HG03432 (cell line): ENCODE results near the gene FGF21.

Experiments
- ATAC-seq: cut with Tn5 transposase; IDR thresholded peaks from one replicate; pipeline ENCODE4 v1.9.1; 2021; ENCODE audit warnings: mild to moderate bottlenecking, moderate library complexity; ENCODE audit not compliant: unreplicated experiment

Gene FGF21

DNA sequence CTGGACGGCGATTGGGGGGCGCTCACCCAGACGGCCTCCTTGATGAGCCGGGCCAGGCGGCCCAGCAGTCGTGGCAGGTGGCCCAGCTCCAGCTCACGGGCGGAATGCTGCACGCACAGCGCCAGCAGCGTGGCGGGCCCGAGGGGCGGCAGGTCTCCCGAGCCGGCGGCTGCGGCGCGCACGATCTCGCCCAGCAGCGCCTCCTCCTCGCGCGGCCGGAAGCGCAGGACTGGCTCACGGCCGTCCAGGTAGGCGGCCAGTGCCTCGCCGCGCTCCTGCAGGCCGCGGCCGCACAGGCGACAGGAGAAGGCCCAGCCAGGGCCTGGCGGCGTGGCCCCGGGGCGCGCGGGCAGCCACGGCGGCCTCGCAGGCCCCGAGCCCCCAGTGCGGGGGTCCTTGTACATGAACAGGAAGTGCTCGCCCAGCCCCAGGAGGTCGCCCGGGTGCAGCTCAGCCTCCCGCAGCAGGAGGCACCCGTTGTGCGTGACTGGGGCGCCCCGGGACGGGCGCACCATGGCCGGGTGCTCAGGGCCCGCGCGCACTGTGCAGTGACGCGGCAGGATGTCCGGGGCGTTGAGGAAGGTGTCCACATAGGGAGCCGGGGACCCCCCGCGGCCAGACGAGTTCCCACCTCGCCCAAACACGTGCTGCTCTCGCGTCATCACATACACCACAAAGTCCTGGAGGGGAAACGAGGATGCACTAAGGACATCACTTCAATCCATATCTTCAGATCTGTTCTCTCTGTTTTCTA is 26.2 kb upstream of the FGF21 start:
- ATAC-seq, result no peak

DNA sequence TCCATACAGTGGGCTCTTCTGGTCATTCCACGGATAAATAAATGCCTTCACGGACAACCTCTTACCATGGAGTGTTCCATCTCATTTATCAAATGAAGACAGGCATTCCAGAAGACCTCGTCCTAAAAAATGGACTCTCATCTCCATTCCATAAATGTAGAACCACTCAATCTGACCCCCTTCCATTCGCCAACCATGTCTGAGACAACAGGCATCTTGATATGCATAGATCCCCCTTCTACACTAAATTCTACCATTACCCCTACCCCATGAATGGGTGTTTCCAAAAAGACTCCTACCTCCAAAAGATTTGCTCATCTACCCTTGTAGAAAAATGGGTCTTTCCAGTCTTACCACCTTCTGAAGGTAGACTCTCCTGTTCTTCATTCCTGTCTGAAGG is 23.9 kb upstream of the FGF21 start:
- ATAC-seq, result no peak

DNA sequence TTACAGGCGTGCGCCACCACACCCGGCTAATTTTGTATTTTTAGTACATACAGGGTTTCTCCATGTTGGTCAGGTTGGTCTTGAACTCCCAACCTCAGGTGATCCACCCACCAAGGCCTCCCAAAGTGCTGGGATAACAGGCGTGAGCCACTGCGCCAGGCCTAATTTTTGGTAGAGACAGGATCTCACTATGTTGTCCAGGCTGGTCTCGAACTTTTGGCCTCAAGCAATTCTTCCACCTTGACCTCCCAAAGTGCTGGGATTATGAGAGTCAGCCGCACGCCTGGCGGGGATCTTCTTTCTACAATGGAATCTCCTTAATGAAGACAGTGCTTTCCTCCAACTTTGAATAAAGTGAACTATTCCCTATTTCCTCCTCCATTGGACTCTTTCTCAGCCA is 20.7 kb upstream of the FGF21 start:
- ATAC-seq, result no peak

DNA sequence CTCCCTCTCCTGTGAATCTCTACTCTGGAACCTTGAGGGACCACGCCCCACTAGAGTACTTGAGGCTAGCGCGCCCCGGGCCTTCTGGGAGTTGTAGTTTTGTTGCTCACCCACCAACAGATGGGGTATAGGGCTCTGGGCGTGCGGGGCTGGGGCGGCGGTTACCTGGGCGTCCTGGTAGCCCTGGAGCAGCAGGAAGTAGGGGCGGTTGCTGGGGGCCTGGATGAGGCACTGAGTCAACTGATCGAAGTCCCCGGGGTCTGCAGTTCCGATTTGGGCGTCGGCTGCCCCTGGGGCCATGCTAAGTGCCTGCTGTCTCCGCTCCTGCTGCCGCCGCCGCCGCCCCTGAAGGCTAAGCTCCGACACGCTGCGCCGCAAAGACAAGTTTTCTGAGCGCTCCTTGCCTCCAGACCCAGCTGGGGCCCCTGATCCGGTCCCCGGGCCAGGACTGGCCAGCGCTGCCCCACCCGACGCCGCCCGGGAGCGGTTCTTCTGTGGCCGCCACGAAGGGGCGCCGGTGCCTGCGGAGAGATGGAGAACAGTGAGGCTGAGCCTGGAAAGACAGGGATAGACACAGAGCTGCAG is 20.2 kb upstream of the FGF21 start:
- ATAC-seq, result no peak

DNA sequence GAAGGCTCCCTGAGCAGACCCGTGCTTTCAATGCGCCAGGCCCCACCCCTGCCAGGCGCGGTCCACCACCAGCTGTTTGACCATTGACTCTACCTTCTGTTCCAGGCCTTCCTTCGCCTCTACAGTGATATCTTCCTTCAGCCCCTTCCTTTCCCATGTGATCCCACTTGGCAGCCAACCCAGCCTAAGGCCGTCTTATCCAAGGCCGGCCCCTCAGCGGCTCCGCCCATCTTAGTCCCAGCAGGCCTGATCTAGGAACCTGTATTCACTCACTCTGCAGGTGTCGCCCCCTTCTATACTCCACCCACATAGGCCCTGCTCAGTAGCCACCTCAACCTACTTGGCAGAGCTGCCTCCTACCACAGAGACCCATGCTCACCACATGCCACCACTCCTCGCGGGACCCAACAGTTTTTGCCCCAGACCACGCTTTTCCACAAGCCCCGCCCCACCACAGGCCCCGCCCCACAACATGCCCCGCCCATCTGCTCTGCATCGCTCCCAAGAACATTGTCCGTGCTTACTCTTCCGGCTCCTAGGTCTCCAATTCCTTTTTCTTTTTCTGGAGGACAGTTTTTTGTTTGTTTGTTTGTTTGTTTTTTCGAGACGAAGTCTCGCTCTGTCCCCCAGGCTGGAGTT is 17.8 kb upstream of the FGF21 start:
- ATAC-seq, result no peak

DNA sequence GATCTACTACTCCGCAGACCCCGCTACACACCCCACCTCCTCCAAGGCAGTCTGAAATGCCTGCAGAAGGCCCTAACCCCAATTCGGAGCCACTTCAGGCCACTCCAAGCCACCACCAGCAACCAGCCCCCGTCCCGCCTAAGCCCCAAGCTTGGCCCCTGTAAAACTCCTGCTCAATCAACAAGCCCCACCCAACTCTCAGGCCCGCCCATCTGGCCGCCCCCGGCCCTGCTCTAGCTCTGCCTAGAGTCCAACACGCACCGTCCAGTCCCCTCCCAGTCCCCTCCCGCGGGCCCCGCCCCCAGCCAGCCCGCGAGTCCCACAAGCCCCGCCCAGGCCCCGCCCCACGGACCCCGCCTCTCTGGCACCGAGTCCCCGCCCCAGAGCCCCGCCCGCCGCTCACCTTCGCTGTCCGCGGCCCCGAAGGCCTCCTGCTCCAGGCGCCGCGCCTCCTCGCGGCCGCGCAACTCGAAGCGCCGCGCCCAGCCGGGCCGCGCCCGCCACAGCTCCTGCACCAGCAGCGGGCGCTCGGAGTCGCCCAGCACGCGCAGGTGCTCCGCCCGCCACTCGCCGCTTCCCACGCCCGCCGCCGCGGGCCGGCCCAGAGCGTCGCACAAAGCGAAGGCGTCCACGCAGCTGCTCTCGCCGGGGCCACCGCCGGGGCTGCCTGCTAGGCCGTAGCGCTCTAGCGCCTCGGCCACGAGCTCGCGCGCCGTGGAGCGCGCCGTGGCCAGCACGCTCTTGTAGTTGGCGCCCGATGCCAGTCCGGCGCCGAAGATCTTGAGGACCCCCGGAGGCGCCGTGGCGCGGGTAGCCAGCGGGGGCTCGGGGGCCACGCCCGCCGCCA is 16.5 kb upstream of the FGF21 start:
- peak; percentile 86 for ATAC-seq

DNA sequence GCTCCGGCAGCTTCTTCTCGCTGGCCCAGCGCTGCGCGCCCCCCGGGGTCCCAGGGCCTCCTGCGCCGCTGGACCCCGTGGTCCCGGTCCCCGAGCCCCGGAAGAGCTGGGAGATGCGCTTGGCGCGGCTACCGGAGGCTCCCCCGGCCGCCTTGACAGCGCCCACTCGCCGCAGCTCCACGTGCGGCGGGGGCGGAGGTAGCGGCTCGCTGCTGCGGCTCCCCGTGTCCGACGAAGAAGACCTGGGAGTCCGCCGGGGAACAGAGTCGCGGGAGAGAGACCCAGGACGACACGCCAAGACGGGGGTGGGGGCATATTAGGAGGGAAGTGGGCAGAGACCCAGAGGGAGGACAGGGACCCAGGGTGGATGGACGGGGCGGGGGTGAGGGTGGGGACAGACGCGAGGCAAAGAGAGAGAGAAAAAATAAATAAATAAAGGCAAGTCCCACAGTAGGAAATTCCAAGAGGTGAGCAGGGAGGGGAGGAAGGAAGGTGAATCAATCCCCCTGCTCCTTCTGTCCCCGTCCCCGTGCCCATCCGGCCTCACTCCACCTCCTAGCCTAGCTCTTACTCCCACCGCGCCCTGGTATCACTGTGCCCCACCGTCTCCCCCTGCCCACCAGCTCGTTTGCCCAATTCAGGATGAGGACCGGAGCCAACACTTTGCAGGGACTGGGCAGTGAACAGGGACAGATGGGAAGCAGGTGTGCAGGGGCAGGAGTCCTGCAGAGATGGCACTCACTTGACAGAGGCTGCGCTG is 15.7 kb upstream of the FGF21 start:
- no peak for ATAC-seq

DNA sequence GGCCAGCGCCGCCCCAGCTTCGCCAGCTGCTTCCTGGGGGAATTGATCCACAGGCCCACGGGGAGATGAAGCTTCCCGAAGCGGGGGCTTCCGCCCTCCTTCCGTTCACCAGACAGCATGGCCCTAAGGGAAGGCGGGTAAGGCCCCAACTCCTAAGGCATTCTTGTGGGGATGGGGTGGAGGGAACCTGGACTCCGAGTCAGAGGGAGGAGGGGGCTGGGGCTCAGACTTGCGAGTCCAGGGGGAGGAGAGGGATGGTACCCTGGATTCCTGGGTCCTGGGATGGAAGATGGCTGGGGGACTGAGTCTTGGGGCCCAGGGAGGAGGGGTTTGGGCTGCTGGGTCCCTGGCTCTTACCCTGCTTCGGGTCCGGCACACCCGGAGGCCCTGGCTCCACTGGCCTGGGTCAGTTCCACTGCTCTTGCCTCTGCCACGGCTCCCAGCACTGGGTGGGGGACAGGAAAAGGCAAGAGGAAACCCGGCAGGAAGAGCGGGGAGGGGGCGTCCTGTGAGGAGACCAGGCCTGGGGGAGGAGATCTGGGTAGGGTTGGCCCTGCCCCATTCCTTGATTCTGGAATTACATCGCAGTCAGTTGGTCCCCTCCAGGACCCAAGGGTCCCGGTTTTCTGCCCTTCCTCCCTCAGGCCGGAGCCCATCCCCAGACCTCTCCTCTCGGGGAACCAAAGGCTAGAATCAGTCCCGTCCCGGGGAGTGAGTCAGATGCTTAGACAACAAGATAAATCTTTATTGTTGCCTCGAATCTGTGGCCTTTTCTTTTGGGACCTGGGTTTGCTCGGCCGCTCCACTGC is 15.0 kb upstream of the FGF21 start, which contains the start of gene RASIP1:
Gene RASIP1, minus strand, starts transcription at position 447 of the 809 bp plus-strand sequence. Its CDS starts 328 bp downstream, at position 119.
- no peak for ATAC-seq

DNA sequence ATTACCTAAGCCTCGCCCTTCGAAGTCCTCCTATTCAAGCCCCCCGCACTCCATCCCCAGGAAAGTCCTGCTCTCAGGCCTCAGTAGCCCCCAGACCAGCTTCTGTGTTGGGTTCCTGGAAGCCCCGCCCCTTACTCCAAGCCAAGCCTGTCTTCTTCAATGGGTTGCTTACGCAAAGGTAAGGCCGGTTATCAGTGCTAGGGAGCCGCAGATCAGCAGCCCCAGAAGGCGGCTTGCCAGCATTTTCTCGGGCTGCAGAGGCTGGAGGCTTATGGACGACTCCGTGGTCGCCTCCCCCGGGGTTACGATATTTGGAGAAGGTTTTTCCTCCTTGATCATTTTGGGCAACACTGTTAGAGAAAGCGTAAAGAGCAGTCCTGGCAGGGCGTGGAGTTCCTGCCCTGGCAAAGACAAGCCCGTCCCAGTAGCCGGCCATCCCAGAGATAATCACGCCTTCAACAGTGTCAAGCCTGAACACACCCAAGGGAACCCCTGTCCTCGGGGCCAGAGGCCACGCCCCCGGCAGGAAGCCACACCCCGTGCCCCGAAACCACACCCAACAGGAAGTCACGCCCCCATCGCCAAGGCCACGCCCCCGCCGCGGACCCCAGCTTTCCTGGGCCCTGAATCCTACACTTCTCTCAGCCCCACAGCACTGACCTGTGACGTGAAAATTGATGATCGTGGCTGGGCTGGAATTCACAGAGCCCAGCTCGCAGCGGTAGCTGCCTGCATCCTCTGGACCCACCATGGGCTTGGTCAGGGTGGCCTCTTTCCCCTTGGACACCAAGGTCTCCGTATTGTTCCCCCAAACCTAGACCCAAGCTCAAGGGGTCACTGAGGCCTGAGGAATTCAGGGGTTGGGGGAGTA is 14.0 kb upstream of the FGF21 start:
- no peak for ATAC-seq

DNA sequence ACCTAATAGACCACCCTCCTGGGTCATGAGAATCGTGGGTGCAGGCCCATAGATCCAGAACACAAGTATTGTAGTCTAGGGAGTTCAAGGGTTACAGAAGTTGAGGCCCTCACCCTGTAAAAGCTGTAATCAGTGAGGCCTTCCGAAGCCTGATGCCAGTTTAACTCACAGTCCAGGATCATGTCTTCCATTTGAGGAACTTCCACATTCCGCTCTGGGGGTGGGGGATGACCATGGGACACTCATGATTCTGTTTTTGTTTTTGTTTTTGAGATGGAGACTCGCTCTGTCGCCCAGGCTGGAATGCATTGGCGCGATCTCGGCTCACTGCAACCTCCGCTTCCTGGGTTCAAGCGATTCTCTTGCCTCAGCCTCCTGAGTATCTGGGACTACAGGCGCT is 13.2 kb upstream of the FGF21 start:
- no peak for ATAC-seq

DNA sequence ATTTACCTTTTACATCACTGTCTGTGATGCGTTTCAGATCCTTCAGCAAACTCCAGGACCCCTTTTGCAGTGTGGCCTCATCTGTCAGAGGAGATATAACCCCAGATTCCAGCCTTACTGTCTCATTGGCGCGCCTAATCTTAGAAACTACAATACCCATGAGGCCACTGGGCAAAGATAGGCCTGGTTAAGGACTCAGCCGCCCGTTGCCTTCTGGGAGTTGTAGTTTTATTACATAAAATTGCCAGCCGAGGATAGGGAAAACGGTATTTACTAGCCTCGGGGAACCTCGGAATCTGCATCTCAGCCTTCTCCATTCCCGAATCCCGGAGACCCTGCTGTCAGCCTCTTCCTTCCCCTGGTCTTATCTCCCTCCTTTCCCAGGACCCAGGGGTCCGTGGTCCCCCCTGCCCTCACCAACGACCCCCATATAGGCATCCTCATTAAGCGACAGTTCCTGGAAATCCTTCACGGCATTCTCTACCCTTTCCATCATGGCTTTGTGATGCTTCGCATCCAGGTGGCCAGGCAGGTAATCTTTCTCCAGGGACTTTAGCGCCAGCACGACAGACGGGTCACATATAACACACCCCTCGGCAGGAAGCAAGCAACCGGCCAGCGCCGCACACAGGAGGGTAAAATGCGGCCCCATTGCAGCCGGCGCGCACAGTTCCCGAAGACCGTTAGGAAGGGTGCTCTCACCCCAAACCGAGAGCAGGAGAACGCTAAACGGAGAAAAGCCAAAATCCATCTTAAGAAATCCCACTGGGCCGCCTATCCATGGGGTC is 9.9 kb upstream of the FGF21 start:
- ATAC-seq, result no peak

DNA sequence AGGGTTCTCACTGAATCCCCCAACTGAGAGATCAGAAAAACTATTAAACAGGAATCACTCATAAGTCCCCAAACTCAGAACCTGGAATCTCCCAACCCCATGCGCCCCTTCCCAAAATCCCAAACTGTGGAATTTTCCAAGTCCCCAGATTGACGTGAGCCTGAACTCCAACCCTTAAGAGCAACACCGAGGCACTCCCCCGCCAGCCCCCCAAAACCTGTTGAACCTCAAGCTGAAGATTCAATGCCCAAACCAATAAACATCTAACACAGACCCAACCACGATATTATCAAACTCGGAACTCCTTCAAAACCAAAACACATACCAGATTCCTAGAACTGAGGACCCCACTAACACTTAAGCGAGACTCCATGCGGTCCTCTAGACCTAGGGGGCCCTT is 9.2 kb upstream of the FGF21 start:
- ATAC-seq, result no peak

DNA sequence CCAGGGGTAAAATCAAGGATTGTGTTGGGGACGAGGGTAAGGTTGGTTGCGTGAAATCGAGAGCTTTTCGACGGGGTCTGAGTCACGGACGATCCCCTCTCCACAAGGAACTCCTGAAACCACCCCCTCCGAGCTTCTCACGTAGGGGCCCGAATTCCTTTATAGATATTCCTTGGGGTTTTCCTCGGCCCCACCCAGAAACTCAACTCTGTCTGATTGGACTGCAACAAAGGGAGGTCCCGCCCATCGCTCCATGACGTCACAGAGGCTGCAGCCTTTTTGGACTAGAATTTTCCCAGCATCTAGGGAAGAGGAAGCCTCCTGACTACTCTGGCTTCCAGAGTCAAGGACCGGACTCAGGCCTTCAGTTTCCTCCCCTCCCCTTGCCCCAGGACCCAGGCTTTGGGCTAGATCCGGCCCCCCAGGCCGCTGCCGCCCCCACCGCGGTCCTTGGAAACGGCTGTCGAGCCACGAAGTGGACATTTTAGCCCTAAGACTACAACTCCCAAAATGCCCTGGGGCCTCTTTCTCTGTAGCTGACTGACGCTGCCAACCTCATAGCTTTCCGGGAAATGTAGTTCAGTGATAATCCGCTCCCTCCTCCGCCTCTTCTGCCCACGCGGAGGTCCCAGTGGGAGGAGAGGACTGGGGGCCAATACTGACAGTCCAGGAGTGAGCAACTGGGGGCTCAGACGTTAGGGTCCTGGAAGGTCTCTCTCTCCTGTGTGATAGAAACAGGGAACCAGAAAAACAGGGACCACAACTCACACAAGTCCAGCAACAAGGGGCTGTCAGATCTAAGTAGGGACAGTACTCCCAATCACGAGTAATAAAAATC is 8.4 kb upstream of the FGF21 start, which contains the start of gene IZUMO1:
Gene IZUMO1, minus strand, starts transcription at position 172 of the 838 bp plus-strand sequence. CDS start 1,050 bp downstream, outside the sequence.
- no peak for ATAC-seq

DNA sequence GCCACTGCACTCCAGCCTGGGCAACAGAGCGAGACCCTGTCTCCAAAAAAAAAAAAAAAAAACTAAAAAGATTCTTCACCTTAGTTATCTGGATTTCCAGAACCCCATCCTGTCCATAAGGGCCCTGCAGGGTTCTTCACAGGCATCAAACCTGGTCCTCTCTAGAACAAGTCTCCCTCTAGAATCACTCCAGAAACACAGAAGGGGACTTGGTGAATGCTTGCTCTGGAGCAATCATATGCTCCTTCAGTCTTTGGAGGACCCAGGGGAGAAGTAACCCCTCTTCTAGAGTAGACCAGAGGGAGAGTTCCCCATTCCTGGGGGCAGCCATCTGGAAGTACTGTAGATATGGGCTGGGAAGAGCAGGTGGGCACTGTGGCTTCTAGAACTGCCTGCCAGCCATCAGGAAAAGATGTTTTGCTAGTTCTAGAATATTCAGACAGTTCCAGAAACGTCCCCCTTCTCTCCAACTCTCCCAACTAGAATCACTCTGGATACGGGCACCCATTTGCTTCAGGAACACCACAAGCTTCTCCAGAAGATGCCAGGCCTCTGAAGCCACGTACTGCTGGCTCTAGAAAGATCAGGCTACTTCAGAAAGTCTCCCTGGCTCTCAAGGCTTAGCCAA is 5.6 kb upstream of the FGF21 start:
- no peak for ATAC-seq

DNA sequence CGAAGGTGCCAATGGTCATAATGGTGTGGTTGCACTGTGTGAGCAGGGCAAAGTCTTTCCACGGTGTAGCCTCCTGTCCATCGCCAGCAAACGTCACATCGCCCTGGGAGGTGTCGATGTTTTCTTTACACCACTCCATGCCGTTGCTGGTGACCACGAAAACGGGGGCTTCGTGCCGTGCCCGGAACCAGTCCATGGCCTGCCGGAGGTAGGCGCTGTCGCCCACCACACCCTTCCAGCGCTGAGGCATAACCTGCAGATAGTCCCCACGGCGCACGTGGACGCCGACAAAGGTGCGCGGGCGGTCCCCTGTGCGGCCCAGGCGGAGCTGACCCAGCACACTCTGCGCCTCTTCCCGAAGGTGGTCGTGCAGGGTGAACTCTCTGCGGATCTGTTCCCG is 5.0 kb upstream of the FGF21 start:
- ATAC-seq, result no peak

DNA sequence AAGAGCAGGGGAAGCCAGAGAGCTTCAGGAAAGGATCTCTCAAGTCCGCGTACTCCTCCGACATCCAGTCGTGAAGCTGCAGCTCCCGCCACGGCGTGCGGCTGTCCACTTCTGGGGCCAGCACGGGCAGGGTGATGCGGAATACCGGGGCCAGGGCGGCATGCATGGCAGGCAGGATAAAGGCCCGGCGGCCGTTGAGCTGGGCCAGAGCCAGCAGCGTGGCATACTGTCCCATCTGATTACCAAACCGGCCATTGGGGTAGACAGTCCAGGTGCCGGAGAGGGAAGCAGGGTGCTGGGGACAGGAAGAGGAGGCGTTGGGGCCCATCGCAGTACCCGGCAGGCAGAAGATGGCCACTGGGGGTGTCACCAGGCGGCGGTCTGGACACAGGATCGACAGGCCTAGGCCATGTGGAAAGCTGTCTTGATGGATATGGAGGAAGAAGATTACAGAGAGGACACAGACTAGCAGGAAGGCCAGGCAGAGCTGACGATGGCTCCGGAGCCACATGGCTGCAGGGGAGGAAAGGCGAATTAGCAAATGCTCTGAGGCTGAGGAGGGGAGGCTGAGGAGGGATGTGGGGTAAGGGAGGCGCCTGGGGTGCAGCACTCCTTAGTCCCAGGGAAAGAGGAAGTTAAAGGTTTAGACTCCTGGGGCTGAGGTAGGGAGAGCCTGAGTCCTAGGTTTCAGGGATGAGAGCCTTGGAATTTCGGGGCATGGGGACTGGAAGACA is 4.4 kb upstream of the FGF21 start:
- no peak for ATAC-seq
